GM20431 (cell line): ENCODE measurements around the gene SP100.

Experiments used
- in situ Hi-C: fragments of 300-500 bp; cut with MseI, MboI; formaldehyde crosslinking; loops from one replicate; pipeline ENCODE4 v1.15.0; 2020; ENCODE audit warnings: low sequenced_read_pairs; ENCODE audit not compliant: unreplicated experiment

The SP100 gene

GRCh38 chr2:230591850-230592249, 175.8 kb downstream of the SP100 start:
- in situ Hi-C loops, result no loop called here

DNA sequence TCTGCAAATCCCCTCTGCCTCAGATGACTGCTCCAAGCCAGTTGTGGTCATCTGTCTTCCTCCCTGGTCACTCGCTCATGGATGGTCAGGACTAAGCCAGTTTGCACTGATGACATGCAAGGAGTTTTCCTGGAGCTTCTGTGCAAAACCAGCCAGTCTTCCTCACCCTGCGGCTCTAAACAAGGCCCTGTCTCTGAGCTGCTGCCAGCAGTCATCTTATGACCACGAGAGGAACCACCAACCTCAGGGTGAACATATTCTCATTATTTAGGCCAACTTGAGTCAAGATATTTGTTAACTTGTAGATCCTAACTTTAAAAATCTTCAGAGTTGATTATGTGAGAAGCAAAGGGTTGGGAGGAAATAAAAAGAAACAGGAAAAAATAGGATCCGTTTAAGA, 176.8 kb downstream of the SP100 start:
- in situ Hi-C loops, result no loop called here
